ENCODE measurements around the gene PROM2. TPM values are rescaled to one million over a fixed set of nuclear protein-coding genes. Genes with fewer than 3 reads are reported as not detected.

Gene PROM2
- total RNA-seq, 1 experiment from 2014 or later = 64.2 TPM

DNA sequence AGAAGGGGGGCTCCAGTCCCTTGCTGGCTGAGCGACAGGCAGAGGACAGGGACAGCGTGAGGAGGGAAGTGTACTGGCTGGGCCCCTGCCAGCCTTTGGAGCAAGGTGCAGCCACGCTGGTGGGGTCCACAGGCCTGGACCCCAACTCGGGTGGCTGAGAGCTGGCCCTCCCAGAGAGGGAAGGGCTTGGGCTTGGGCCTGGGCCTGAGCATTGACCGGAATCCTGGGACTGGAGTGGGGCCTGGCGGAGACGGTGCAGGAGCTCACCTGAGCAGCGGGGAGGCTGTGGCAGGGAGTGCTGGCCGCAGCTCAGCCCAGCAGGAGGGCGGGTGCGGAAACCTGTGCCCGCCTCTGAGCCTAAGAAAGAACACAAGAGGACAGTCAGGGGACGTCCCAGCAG, 50.8 kb downstream of the PROM2 start:
- Histone ChIP-seq H3K36me3 (ENCODE audit: low read depth, low read length) (no peaks in the 10 kb centered on the region), H3K4me1 (ENCODE audit: insufficient read depth, low read length) (0 out of 2 replicates have a peak, but pooled peaks cover 5% of the 10 kb centered on the region), H3K27me3 (ENCODE audit: low read length) (no peaks in the 10 kb centered on the region), H3K4me3 (ENCODE audit: low read length) (no peak overlapping the region), H4K20me1 (ENCODE audit: low read length) (no peaks in the 10 kb centered on the region), H3K9ac (ENCODE audit: low read length) (no peak overlapping the region), H3K4me2 (ENCODE audit: low read length) (no peak overlapping the region), H3F3A (ENCODE audit: low read length, unreplicated experiment) (no peaks in the 10 kb centered on the region), H3K79me2 (ENCODE audit: low read length) (no peaks in the 10 kb centered on the region), H3K9me2 (replicated peaks; ENCODE audit: low read length) (no peaks in the 10 kb centered on the region), H3K9me3 (ENCODE audit: low read length) (no peaks in the 10 kb centered on the region), H2AFZ (ENCODE audit: low read length) (no peak overlapping the region), H3K27ac (ENCODE audit: low read length) (no peak overlapping the region)
- POLR2A ChIA-PET (ENCODE audit: unreplicated experiment) = no interaction called here
- TF ChIP-seq EZH2 (IDR thresholded peaks at IDR 0.05; ENCODE audit: low read length, unreplicated experiment) = no peak
- TF ChIP-seq EZH2phosphoT487 (IDR thresholded peaks at IDR 0.05; ENCODE audit: borderline replicate concordance, low read length) = no peak
- TF ChIP-seq, protein P1, sequence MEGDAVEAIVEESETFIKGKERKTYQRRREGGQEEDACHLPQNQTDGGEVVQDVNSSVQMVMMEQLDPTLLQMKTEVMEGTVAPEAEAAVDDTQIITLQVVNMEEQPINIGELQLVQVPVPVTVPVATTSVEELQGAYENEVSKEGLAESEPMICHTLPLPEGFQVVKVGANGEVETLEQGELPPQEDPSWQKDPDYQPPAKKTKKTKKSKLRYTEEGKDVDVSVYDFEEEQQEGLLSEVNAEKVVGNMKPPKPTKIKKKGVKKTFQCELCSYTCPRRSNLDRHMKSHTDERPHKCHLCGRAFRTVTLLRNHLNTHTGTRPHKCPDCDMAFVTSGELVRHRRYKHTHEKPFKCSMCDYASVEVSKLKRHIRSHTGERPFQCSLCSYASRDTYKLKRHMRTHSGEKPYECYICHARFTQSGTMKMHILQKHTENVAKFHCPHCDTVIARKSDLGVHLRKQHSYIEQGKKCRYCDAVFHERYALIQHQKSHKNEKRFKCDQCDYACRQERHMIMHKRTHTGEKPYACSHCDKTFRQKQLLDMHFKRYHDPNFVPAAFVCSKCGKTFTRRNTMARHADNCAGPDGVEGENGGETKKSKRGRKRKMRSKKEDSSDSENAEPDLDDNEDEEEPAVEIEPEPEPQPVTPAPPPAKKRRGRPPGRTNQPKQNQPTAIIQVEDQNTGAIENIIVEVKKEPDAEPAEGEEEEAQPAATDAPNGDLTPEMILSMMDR (conservative IDR thresholded peaks at IDR 0.05; ENCODE audit: low read depth, low read length) = no peak
- BruUV-seq (replicated peaks) = no TSS peak
- DNase-seq (no peak), ATAC-seq (no peak)
- CTCF ChIA-PET = interaction anchor here (0.6 kb wide), 1 partner anchor 20 kb away, joined by 3 read pairs; no protein-coding TSS in a partner anchor
- intact Hi-C loops (cut with micrococcal nuclease) = no loop called here

DNA sequence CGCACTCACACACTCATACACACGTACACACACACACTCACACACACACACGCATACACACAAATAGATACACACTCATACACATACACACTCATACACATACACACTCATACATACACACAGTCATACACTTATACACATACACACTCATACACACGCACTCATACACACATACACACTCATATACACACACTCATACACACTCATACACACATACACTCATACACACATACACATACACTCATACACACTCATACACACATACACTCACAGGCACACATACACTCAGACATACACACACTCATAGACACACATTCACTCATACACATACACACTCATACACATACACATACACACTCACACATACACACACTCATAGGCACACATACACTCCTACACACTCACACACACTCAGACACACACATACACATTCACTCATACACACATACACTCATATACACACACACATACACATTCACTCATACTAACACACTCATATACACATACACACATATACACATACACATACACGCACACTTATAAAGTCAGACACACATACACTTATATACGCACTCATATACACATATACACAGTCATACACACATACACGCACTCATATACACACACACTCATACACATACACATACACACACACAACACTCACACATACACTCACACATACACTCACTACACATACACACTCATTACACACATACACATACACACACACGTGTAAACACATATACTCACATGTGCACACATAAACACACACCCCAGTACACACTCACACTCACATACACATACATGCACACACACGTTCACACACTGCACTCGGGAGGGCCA, 51.6 kb downstream of the PROM2 start:
- POLR2A ChIA-PET (ENCODE audit: unreplicated experiment) = no interaction called here

More for the DNA sequence above, 51.6 kb downstream of the PROM2 start:
- H3K4me3 ChIP-seq (ENCODE audit: low read length) = no peak overlapping the region
- H3K27me3 ChIP-seq (ENCODE audit: low read length) = no peaks in the 10 kb centered on the region
- no peak overlapping the region for H3K9ac ChIP-seq (ENCODE audit: low read length)
- no peaks in the 10 kb centered on the region for H3F3A ChIP-seq (ENCODE audit: low read length, unreplicated experiment)
- no peaks in the 10 kb centered on the region for H4K20me1 ChIP-seq (ENCODE audit: low read length)
- no peak overlapping the region for H2AFZ ChIP-seq (ENCODE audit: low read length)
- no peaks in the 10 kb centered on the region for H3K9me3 ChIP-seq (ENCODE audit: low read length)
- CTCF ChIA-PET = no interaction called here
- DNase-seq = no peak
- intact Hi-C loops (cut with micrococcal nuclease) = no loop called here
- no peak overlapping the region for H3K4me2 ChIP-seq (ENCODE audit: low read length)
- 0 out of 2 replicates have a peak, but pooled peaks cover 8% of the 10 kb centered on the region for H3K4me1 ChIP-seq (ENCODE audit: insufficient read depth, low read length)
- ATAC-seq = no peak
- TF ChIP-seq EZH2 (IDR thresholded peaks at IDR 0.05; ENCODE audit: low read length, unreplicated experiment) (no peak), EZH2phosphoT487 (IDR thresholded peaks at IDR 0.05; ENCODE audit: borderline replicate concordance, low read length) (no peak)
- TF ChIP-seq, protein P1 (conservative IDR thresholded peaks at IDR 0.05; ENCODE audit: low read depth, low read length) = no peak
- no peaks in the 10 kb centered on the region for H3K9me2 ChIP-seq (replicated peaks; ENCODE audit: low read length)
- no TSS peak for BruUV-seq (replicated peaks)
- no peaks in the 10 kb centered on the region for H3K36me3 ChIP-seq (ENCODE audit: low read depth, low read length)
- H3K27ac ChIP-seq (ENCODE audit: low read length) = no peak overlapping the region
- H3K79me2 ChIP-seq (ENCODE audit: low read length) = no peaks in the 10 kb centered on the region

All from PC-3 (cell line).